Cerebellar cortex (tissue), 1 donor: ENCODE results near the gene SPACA4.

Experiments
- DNase-seq: peaks from one replicate; pipeline ENCODE4 v3.0.0-alpha.2; 2015; ENCODE audit warnings: low spot score

The SPACA4 gene

GRCh38 chr19:48596679-48597465 is 9.7 kb upstream of the SPACA4 start:
- no peak for DNase-seq

GRCh38 chr19:48598996-48599700 is 7.4 kb upstream of the SPACA4 start:
- no peak for DNase-seq

- DNase-seq = no peak
These were observed 5.7 kb upstream of the SPACA4 start for GRCh38 chr19:48600679-48601417.

- DNase-seq = no peak
These were observed 3.5 kb upstream of the SPACA4 start for GRCh38 chr19:48603001-48603400.

- DNase-seq = no peak
These were observed 3.1 kb upstream of the SPACA4 start for GRCh38 chr19:48603449-48603848.

- DNase-seq = no peak
These were observed 2.7 kb upstream of the SPACA4 start for GRCh38 chr19:48603850-48604249.

GRCh38 chr19:48607359-48607755 is 815 bp downstream of the SPACA4 start:
- DNase-seq = no peak

- no peak for DNase-seq
These were observed 2.3 kb downstream of the SPACA4 start for GRCh38 chr19:48608798-48609263.

GRCh38 chr19:48609571-48610108 is 3.1 kb downstream of the SPACA4 start:
- no peak for DNase-seq

GRCh38 chr19:48611872-48612271 is 5.3 kb downstream of the SPACA4 start:
- no peak for DNase-seq

- no peak for DNase-seq
These were observed 6.7 kb downstream of the SPACA4 start for GRCh38 chr19:48613024-48613851.

- DNase-seq = no peak
These were observed 7.4 kb downstream of the SPACA4 start for GRCh38 chr19:48613852-48614435.

- no peak for DNase-seq
These were observed 8.1 kb downstream of the SPACA4 start, which contains the start of gene FAM83E for GRCh38 chr19:48614436-48615230. Gene FAM83E, minus strand, starts transcription at chr19:48615076. Its CDS starts 1,704 bp downstream, at chr19:48613372.

- no peak for DNase-seq
These were observed 8.9 kb downstream of the SPACA4 start for GRCh38 chr19:48615231-48616040.

GRCh38 chr19:48616041-48616436 is 9.5 kb downstream of the SPACA4 start:
- DNase-seq = no peak

- DNase-seq = no peak
These were observed 10.0 kb downstream of the SPACA4 start for GRCh38 chr19:48616491-48617056.

GRCh38 chr19:48617146-48617937 is 10.8 kb downstream of the SPACA4 start:
- DNase-seq = no peak

GRCh38 chr19:48618278-48618915 is 11.9 kb downstream of the SPACA4 start:
- DNase-seq = no peak
